Keratinocyte (primary cell): Measurements from ENCODE around the gene OTOG. TPM values are rescaled to one million over a fixed set of nuclear protein-coding genes. Genes with fewer than 3 reads are reported as not detected.

Source experiments
- DNase-seq: peaks from one replicate; pipeline ENCODE4 v3.0.0-alpha.2; 2011; ENCODE audit warnings: low read depth, missing footprints, low spot score
- FAIRE-seq: peaks from 2 replicates; lab custom pipeline; 2011; peaks lifted over from hg19 to GRCh38; lab: Jason Lieb, UNC
- H2AFZ ChIP-seq: 2 replicates; pipeline ENCODE4 v1.6.0; 2012; ENCODE audit warnings: low read length, control low read depth, inconsistent platforms; ENCODE audit not compliant: control insufficient read depth
- H3K27ac ChIP-seq: 2 replicates; pipeline ENCODE4 v1.5.1; 2011; ENCODE audit warnings: low read length; ENCODE audit not compliant: control insufficient read depth, insufficient read depth
- H3K27me3 ChIP-seq: 3 replicates; pipeline ENCODE4 v1.6.0; 2011; ENCODE audit warnings: low read length; ENCODE audit not compliant: control insufficient read depth, insufficient read depth; ENCODE audit errors: extremely low read depth
- H3K36me3 ChIP-seq, 2 experiments: 2 replicates in 1 of 2; 3 replicates in 1 of 2; pipeline ENCODE4 v1.5.1; 2011; ENCODE audit warnings: low read length in 2 of 2, mild to moderate bottlenecking in 1 of 2; ENCODE audit not compliant: control insufficient read depth in 2 of 2, insufficient read depth in 2 of 2; ENCODE audit errors: extremely low read depth in 1 of 2
- H3K4me1 ChIP-seq: 3 replicates; pipeline ENCODE4 v1.5.1; 2011; ENCODE audit warnings: low read length; ENCODE audit not compliant: control insufficient read depth, insufficient read depth; ENCODE audit errors: extremely low read depth
- H3K4me2 ChIP-seq: 3 replicates; pipeline ENCODE4 v1.6.0; 2011; ENCODE audit warnings: low read depth, low read length; ENCODE audit not compliant: control insufficient read depth, insufficient read depth; ENCODE audit errors: extremely low read depth
- H3K4me3 ChIP-seq, 3 experiments: fragments of 200-600 bp in 1 of 3; sonication (generic) in 1 of 3; 2 replicates in 2 of 3; 3 replicates in 1 of 3; pipeline ENCODE4 v1.5.1; 2011 to 2016; ENCODE audit warnings: low read length in 3 of 3, mild to moderate bottlenecking in 3 of 3, control low read depth in 2 of 3, inconsistent platforms in 1 of 3, low read depth in 1 of 3, mixed read lengths in 1 of 3, mixed run types in 1 of 3, moderate library complexity in 1 of 3; ENCODE audit not compliant: control insufficient read depth in 2 of 3, insufficient read depth in 2 of 3; ENCODE audit errors: extremely low read depth in 1 of 3
- H3K79me2 ChIP-seq: 2 replicates; pipeline ENCODE4 v1.6.0; 2012; ENCODE audit warnings: low read length; ENCODE audit not compliant: control insufficient read depth, insufficient read depth
- H3K9ac ChIP-seq: 3 replicates; pipeline ENCODE4 v1.6.0; 2011; ENCODE audit warnings: low read length; ENCODE audit not compliant: control insufficient read depth, insufficient read depth; ENCODE audit errors: extremely low read depth
- H3K9me1 ChIP-seq: 3 replicates; pipeline ENCODE4 v1.6.0; 2011; ENCODE audit warnings: low read length; ENCODE audit not compliant: control insufficient read depth, insufficient read depth; ENCODE audit errors: extremely low read depth
- H3K9me3 ChIP-seq: 2 replicates; pipeline ENCODE4 v1.5.1; 2012; ENCODE audit warnings: low read depth, low read length; ENCODE audit not compliant: control insufficient read depth
- H4K20me1 ChIP-seq: 3 replicates; pipeline ENCODE4 v1.6.0; 2011; ENCODE audit warnings: low read length; ENCODE audit not compliant: control insufficient read depth, insufficient read depth; ENCODE audit errors: extremely low read depth
- CTCF ChIP-seq, 3 experiments: IDR thresholded peaks in 1 of 3; conservative IDR thresholded peaks in 1 of 3; optimal IDR thresholded peaks in 1 of 3; 2 replicates in 2 of 3; 3 replicates in 1 of 3; pipeline versions ENCODE3 to v1.5.1; 2011; ENCODE audit warnings: low read length in 3 of 3, mild to moderate bottlenecking in 3 of 3, moderate library complexity in 2 of 3, control low read depth in 1 of 3, inconsistent platforms in 1 of 3; ENCODE audit not compliant: insufficient read depth in 2 of 3; ENCODE audit errors: extremely low read depth in 1 of 3
- EZH2 ChIP-seq: IDR thresholded peaks from one replicate; pipeline ENCODE4 v1.6.1; 2012; ENCODE audit warnings: inconsistent platforms, mild to moderate bottlenecking, low read length, moderate library complexity
- dilution Hi-C: fragments of 300-500 bp; cut with MboI; formaldehyde crosslinking; loops from one replicate; pipeline ENCODE4 v1.7.0; 2020; ENCODE audit warnings: low sequenced_read_pairs; ENCODE audit not compliant: extremely low pct_ligation_motif_present
- polyA plus RNA-seq, 5 experiments: library from polyadenylated mRNA; depleted of rRNA in 3 of 5; stranded (reverse) in 3 of 5; stranded (forward) in 1 of 5; unstranded in 1 of 5; fragments of >200 nt; gene quantifications; 1 replicate in 1 of 5; 2 replicates in 3 of 5; 3 replicates in 1 of 5; pipeline versions ENCODE4 v1.2.1 to v1.2.3, GENCODE V29; 2011 to 2012; ENCODE audit warnings: missing spikeins in 2 of 5, low read depth in 1 of 5, low replicate concordance in 1 of 5

Gene OTOG
- polyA plus RNA-seq, 1 donor (not counting 4 experiments of a cell fraction or from before 2014, with no cell fraction given), result not detected

GRCh38 chr11:17537261-17537660 is 9.8 kb upstream of the OTOG start:
- TF ChIP-seq EZH2 (no peak), CTCF (optimal IDR thresholded peaks at IDR 0.05 in 1 of 3, IDR thresholded peaks at IDR 0.05 in 1 of 3, conservative IDR thresholded peaks at IDR 0.05 in 1 of 3; ENCODE audit: extremely low read depth in 1 of 3, insufficient read depth in 2 of 3, low read length in 3 of 3) (no peak)
- no peak overlapping the region for H3K4me2 ChIP-seq
- H3K27me3 ChIP-seq, result peaks cover 2% of the 10 kb centered on the region
- no peaks in the 10 kb centered on the region for H3K9me1 ChIP-seq
- dilution Hi-C loops, result no loop called here
- H3K4me1 ChIP-seq, result no peaks in the 10 kb centered on the region
- no peak overlapping the region for H3K4me3 ChIP-seq
- no peaks in the 10 kb centered on the region for H3K36me3 ChIP-seq
- no peaks in the 10 kb centered on the region for H3K79me2 ChIP-seq
- H3K9ac ChIP-seq, result no peak overlapping the region
- H3K27ac ChIP-seq, result no peak overlapping the region
- FAIRE-seq (no peak), DNase-seq (no peak)
- no peaks in the 10 kb centered on the region for H4K20me1 ChIP-seq
- no peaks in the 10 kb centered on the region for H3K9me3 ChIP-seq
- H2AFZ ChIP-seq, result no peak overlapping the region

GRCh38 chr11:17538054-17538453 is 9.0 kb upstream of the OTOG start:
- TF ChIP-seq EZH2, result no peak
- no peak for TF ChIP-seq CTCF (optimal IDR thresholded peaks at IDR 0.05 in 1 of 3, IDR thresholded peaks at IDR 0.05 in 1 of 3, conservative IDR thresholded peaks at IDR 0.05 in 1 of 3; ENCODE audit: extremely low read depth in 1 of 3, insufficient read depth in 2 of 3, low read length in 3 of 3)
- FAIRE-seq (no peak), DNase-seq (no peak)
- Histone ChIP-seq H4K20me1 (peaks cover 4% of the 10 kb centered on the region), H3K79me2 (no peaks in the 10 kb centered on the region), H3K4me3 (no peak overlapping the region), H3K27ac (no peak overlapping the region), H3K9ac (no peak overlapping the region), H3K4me1 (no peaks in the 10 kb centered on the region), H3K27me3 (peaks cover 8% of the 10 kb centered on the region), H3K9me3 (no peaks in the 10 kb centered on the region), H3K9me1 (no peaks in the 10 kb centered on the region), H2AFZ (no peak overlapping the region), H3K4me2 (no peak overlapping the region), H3K36me3 (no peaks in the 10 kb centered on the region)
- dilution Hi-C loops, result no loop called here
